Measurements from ENCODE around the gene LIF. TPM values are rescaled to one million over a fixed set of nuclear protein-coding genes. Genes with fewer than 3 reads are reported as not detected.

LIF gene
- total and polyA plus RNA-seq, 2 experiments from 2014 or later: 1.4 to 1.9 TPM

- H3K36me3 ChIP-seq (ENCODE audit: low read depth): no peaks in the 10 kb centered on the region
- in situ Hi-C loops (cut with MboI): no loop called here
- no peaks in the 10 kb centered on the region for H4K20me1 ChIP-seq (ENCODE audit: insufficient read depth)
- peaks cover 25% of the 10 kb centered on the region for H3K4me1 ChIP-seq (ENCODE audit: insufficient read depth)
- no peaks in the 10 kb centered on the region for H3K27me3 ChIP-seq (replicated peaks; ENCODE audit: insufficient read depth)
- H2AFZ ChIP-seq: no peak overlapping the region
- no peak overlapping the region for H3K27ac ChIP-seq
- H3K9me3 ChIP-seq (ENCODE audit: low read depth): no peaks in the 10 kb centered on the region
- H3K4me2 ChIP-seq (ENCODE audit: unreplicated experiment): no peak overlapping the region
- 92 to 100% methylated on average over 3 of the region's 3 CpGs for WGBS, 2 experiments (ENCODE audit: low coverage in 1 of 2, low lambda C conversion rate in 2 of 2, missing lambda C conversion rate in 2 of 2)
- H3K4me3 ChIP-seq: no peak overlapping the region
- no peaks in the 10 kb centered on the region for H3K9me2 ChIP-seq (ENCODE audit: insufficient read depth)
- no peak for TF ChIP-seq EZH2 (IDR thresholded peaks at IDR 0.05; ENCODE audit: insufficient read depth, poor library complexity, severe bottlenecking)
- TF ChIP-seq EZH2phosphoT487 (IDR thresholded peaks at IDR 0.05; ENCODE audit: insufficient read depth, low read depth): no peak
- H3F3A ChIP-seq (ENCODE audit: insufficient read depth): peaks cover 5% of the 10 kb centered on the region; the same call in 1 of the 2 replicates
- H3K9ac ChIP-seq: no peak overlapping the region
- DNase-seq: no peak
- H3K79me2 ChIP-seq (ENCODE audit: insufficient read depth): no peaks in the 10 kb centered on the region
These were observed 3.5 kb upstream of the LIF start for GRCh38 chr22:30250039-30250565.

DNA sequence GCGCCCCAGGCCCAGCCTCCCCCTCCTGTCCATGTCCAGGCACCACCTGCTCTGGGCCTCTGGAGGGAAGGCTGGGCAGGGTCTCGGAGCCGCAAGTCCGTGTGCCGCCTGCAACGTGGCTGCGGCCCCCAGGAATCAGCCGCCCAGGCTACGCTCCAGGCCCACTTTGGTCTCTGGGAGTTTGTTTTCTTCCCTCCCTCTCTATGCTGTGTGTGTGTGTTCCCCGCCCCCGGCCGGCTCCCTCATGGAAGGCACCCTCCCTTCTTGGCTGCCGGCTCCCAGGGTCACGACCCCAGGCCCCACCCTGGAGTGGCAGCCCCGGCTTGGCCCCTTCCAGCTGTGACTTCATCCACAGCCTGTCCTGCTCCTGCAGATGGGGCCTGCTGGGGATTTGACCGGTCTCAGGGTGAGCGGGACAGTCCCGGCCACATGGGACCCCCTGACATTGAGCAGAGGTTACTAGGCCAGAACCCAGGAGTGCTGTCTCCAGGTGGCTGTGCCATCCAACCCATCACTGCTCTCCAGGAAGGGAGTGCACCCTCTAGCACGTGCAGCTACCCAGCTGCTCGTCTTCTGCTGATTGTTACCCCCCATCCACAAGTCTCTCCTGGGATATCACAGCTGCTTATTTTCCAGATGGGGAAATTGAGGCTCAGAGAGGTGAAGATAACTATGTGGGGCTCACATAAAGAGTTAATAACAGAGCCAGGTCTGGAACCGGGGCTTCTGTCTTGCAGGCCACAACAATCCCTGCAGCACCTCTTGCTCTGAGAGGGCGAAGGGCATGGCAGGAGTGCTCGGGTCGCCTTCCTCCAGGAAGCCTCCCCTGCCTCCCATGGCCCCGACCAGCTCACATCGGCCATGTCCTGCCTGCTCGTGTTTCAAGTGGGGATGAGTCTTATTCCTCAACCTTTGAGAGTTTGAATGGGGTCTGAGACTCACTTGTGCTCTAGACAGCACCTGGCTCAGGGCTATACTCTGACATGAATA, 2.8 kb upstream of the LIF start:
- 68 to 70% methylated on average over 21 to 25 of the region's 27 CpGs for WGBS, 2 experiments (ENCODE audit: low coverage in 1 of 2, low lambda C conversion rate in 2 of 2, missing lambda C conversion rate in 2 of 2)
- no peaks in the 10 kb centered on the region for H3K9me3 ChIP-seq (ENCODE audit: low read depth)
- H3F3A ChIP-seq (ENCODE audit: insufficient read depth): peaks cover 5% of the 10 kb centered on the region; the same call in 1 of the 2 replicates
- no peaks in the 10 kb centered on the region for H3K27me3 ChIP-seq (replicated peaks; ENCODE audit: insufficient read depth)
- TF ChIP-seq EZH2phosphoT487 (IDR thresholded peaks at IDR 0.05; ENCODE audit: insufficient read depth, low read depth) (no peak), EZH2 (IDR thresholded peaks at IDR 0.05; ENCODE audit: insufficient read depth, poor library complexity, severe bottlenecking) (no peak)
- in situ Hi-C loops (cut with MboI): no loop called here
- H3K79me2 ChIP-seq (ENCODE audit: insufficient read depth): no peaks in the 10 kb centered on the region
- H3K36me3 ChIP-seq (ENCODE audit: low read depth): no peaks in the 10 kb centered on the region
- H3K27ac ChIP-seq: no peak overlapping the region
- H3K4me3 ChIP-seq: no peak overlapping the region
- H2AFZ ChIP-seq: no peak overlapping the region
- peaks cover 25% of the 10 kb centered on the region for H3K4me1 ChIP-seq (ENCODE audit: insufficient read depth)
- H4K20me1 ChIP-seq (ENCODE audit: insufficient read depth): no peaks in the 10 kb centered on the region
- DNase-seq: peak; percentile 35
- no peak overlapping the region for H3K9ac ChIP-seq
- H3K4me2 ChIP-seq (ENCODE audit: unreplicated experiment): no peak overlapping the region
- no peaks in the 10 kb centered on the region for H3K9me2 ChIP-seq (ENCODE audit: insufficient read depth)

GRCh38 chr22:30248484-30248883, 1.9 kb upstream of the LIF start:
- Histone ChIP-seq H3K9ac (no peak overlapping the region), H4K20me1 (ENCODE audit: insufficient read depth) (no peaks in the 10 kb centered on the region), H3K27ac (no peak overlapping the region), H3K36me3 (ENCODE audit: low read depth) (no peaks in the 10 kb centered on the region), H3K9me2 (ENCODE audit: insufficient read depth) (no peaks in the 10 kb centered on the region), H3K79me2 (ENCODE audit: insufficient read depth) (no peaks in the 10 kb centered on the region), H3K4me3 (no peak overlapping the region), H3K4me1 (ENCODE audit: insufficient read depth) (peaks cover 25% of the 10 kb centered on the region), H2AFZ (no peak overlapping the region), H3K9me3 (ENCODE audit: low read depth) (no peaks in the 10 kb centered on the region), H3K27me3 (replicated peaks; ENCODE audit: insufficient read depth) (no peaks in the 10 kb centered on the region), H3K4me2 (ENCODE audit: unreplicated experiment) (no peak overlapping the region), H3F3A (ENCODE audit: insufficient read depth) (peaks cover 5% of the 10 kb centered on the region; the same call in 1 of the 2 replicates)
- DNase-seq: no peak
- in situ Hi-C loops (cut with MboI): no loop called here
- WGBS, 2 experiments (ENCODE audit: low coverage in 1 of 2, low lambda C conversion rate in 2 of 2, missing lambda C conversion rate in 2 of 2): 83 to 84% methylated on average over 6 of the region's 6 CpGs
- no peak for TF ChIP-seq EZH2 (IDR thresholded peaks at IDR 0.05; ENCODE audit: insufficient read depth, poor library complexity, severe bottlenecking)
- no peak for TF ChIP-seq EZH2phosphoT487 (IDR thresholded peaks at IDR 0.05; ENCODE audit: insufficient read depth, low read depth)

DNA sequence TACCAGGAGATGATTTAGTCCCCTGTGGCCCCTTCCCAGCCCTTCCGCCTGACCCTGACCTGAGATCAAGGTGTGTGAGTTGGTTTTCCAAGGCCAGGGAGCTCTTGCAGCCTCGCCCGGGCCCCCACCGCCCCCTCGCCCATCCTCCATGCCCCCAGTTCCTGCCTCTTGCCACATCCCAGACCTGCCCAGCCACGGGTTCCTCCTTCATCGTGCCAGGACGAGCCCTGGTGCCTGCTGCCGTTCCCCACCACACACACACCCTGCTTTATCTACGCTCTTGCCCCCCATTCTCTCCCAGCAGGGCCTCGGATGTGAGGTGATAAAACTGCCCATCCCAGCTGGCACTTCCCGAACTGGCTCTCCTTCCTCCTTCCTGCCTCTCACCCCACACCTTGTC, 1.4 kb upstream of the LIF start:
- Histone ChIP-seq H4K20me1 (ENCODE audit: insufficient read depth) (no peaks in the 10 kb centered on the region), H3K27ac (no peak overlapping the region), H3K4me2 (ENCODE audit: unreplicated experiment) (no peak overlapping the region), H3K4me1 (ENCODE audit: insufficient read depth) (peaks cover 25% of the 10 kb centered on the region), H2AFZ (no peak overlapping the region), H3K4me3 (no peak overlapping the region), H3K27me3 (replicated peaks; ENCODE audit: insufficient read depth) (no peaks in the 10 kb centered on the region), H3K9me3 (ENCODE audit: low read depth) (no peaks in the 10 kb centered on the region), H3K36me3 (ENCODE audit: low read depth) (no peaks in the 10 kb centered on the region), H3K9ac (no peak overlapping the region), H3K79me2 (ENCODE audit: insufficient read depth) (no peaks in the 10 kb centered on the region), H3K9me2 (ENCODE audit: insufficient read depth) (no peaks in the 10 kb centered on the region), H3F3A (ENCODE audit: insufficient read depth) (peaks cover 5% of the 10 kb centered on the region; the same call in 1 of the 2 replicates)
- DNase-seq: no peak
- 95 to 98% methylated on average over 9 to 12 of the region's 12 CpGs for WGBS, 2 experiments (ENCODE audit: low coverage in 1 of 2, low lambda C conversion rate in 2 of 2, missing lambda C conversion rate in 2 of 2)
- in situ Hi-C loops (cut with MboI): no loop called here
- TF ChIP-seq EZH2 (IDR thresholded peaks at IDR 0.05; ENCODE audit: insufficient read depth, poor library complexity, severe bottlenecking) (no peak), EZH2phosphoT487 (IDR thresholded peaks at IDR 0.05; ENCODE audit: insufficient read depth, low read depth) (no peak)

Measured in GM23248 (cell line).